DMS153 (cell line): ENCODE results near the gene CTAG1B.
"Not testable (repeated sequence)": the region's sequence is repeated elsewhere in the genome, so short reads cannot be mapped to it uniquely, and the experiment has no call there.

Experiments
- DNase-seq: peaks from one replicate; lab custom pipeline; 2025; lab: John Stamatoyannopoulos, UW

Gene CTAG1B

GRCh38 chrX:154582994-154583393 lies 36.1 kb downstream of the CTAG1B start:
- DNase-seq = not testable (repeated sequence)

- not testable (repeated sequence) for DNase-seq
Observed at GRCh38 chrX:154575076-154575475, 44.0 kb downstream of the CTAG1B start.

- DNase-seq = not testable (repeated sequence)
Observed at GRCh38 chrX:154573061-154573460, 46.0 kb downstream of the CTAG1B start.

GRCh38 chrX:154570361-154570760 lies 48.7 kb downstream of the CTAG1B start:
- not testable (repeated sequence) for DNase-seq
